Fibroblast of pulmonary artery (primary cell): Measurements from ENCODE around the gene JMJD8.

Experiments used
- DNase-seq: peaks from one replicate; pipeline ENCODE4 v3.0.0-alpha.2; 2010; ENCODE audit warnings: low read depth
- H3K4me3 ChIP-seq: replicated peaks from 2 replicates; pipeline ENCODE4 v1.5.1; 2011; ENCODE audit warnings: low read depth, mild to moderate bottlenecking, control low read depth, low read length, moderate library complexity
- CTCF ChIP-seq: IDR thresholded peaks from 2 replicates; pipeline ENCODE4 v1.5.1; 2011; ENCODE audit warnings: mild to moderate bottlenecking, control low read depth, low read length, inconsistent platforms; ENCODE audit errors: missing control alignments

The JMJD8 gene

GRCh38 chr16:702341-702740 lies 18.2 kb upstream of the JMJD8 start:
- no peak for TF ChIP-seq CTCF
- no peak for DNase-seq
- no peak overlapping the region for H3K4me3 ChIP-seq

GRCh38 chr16:700684-701584 lies 16.8 kb upstream of the JMJD8 start:
- DNase-seq, result no peak
- no peak for TF ChIP-seq CTCF
- no peak overlapping the region for H3K4me3 ChIP-seq

DNA sequence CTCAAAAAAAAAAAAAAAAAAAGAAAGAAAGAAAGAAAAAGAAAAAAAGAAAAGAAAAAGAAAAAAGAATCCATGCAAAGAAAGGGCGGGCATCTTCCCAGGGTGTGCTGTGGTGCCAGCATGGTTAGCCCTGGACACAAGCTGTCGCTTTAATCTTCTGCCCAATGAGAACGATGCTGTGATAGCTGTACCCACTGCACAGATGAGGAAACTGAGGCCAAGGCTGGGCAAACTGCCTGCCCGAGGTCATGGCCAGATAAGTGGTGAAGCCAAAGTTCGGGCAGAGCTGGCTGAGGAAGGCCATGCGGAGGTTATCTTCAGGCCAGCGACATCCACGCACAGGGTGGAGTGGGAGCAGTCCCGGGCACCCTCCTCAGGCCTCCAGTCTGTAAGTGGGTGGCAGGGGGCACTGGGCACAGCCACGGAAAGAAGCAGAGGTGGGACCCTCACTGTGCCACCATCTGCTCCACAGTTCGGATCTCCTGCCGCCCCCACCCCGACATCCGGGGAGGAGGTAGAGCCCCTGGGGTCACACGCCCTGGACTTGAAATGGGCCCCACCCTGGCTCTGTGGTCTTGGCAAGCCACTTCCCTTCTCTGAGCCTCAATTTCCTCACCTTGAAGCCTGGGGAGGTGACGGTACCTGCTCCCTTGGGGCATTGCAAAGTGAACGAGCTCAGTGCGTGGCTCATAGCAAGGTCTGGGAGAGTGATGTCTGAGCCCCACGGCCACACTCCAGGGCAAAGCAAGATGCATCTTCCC lies 15.0 kb upstream of the JMJD8 start:
- no peak for DNase-seq
- no peak for TF ChIP-seq CTCF

GRCh38 chr16:695355-696089 lies 11.4 kb upstream of the JMJD8 start:
- no peak for DNase-seq
- H3K4me3 ChIP-seq, result no peak overlapping the region
- TF ChIP-seq CTCF, result no peak

More for the DNA sequence above, 15.0 kb upstream of the JMJD8 start:
- no peak overlapping the region for H3K4me3 ChIP-seq

DNA sequence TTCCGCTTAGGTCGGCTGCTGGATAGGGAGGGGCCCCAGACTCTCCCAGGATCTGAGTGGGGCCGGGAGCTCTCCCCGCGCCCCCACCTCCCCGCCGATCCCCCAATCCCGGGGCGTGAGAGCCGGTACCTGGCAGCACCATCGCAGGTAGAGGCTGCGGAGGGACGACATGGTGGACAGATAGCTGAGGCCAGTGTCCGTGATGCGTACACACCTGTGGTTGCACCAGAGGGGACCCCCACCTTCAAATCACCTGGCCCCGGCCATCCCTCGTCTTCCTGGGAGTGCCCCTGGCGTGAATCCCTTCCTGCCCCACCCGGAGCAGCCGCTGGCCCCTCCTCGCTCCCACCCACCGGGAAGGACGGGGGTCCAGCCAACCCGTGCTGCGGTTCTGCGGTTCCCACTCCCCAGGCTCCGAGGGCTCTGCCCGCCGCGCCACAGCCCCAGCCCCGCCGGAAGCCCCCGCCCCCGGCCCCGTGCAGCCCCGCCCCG lies 10.8 kb upstream of the JMJD8 start:
- DNase-seq, result no peak
- no peak overlapping the region for H3K4me3 ChIP-seq
- no peak for TF ChIP-seq CTCF

- no peak for DNase-seq
Measured at GRCh38 chr16:694187-694862, 10.2 kb upstream of the JMJD8 start.

More at GRCh38 chr16:694187-694862, 10.2 kb upstream of the JMJD8 start:
- TF ChIP-seq CTCF, result no peak
- H3K4me3 ChIP-seq, result no peak overlapping the region
